K562 (cell line): ENCODE data around the gene DAPK1.

Experiments
- CTCF ChIP-seq, 3 experiments: IDR thresholded peaks in 2 of 3; conservative IDR thresholded peaks in 1 of 3; 2 replicates each; pipeline ENCODE4 v1.5.1; 2011 to 2012; ENCODE audit warnings: low read length in 3 of 3, mild to moderate bottlenecking in 3 of 3, control low read depth in 2 of 3, improper control_type of control experiment in 1 of 3, inconsistent platforms in 1 of 3, low read depth in 1 of 3, mixed read lengths in 1 of 3, moderate library complexity in 1 of 3; ENCODE audit not compliant: insufficient read depth in 2 of 3
- FOXK1 ChIP-seq: sonication (generic); formaldehyde crosslinking; IDR thresholded peaks from 2 replicates; pipeline ENCODE4 v1.8.0; 2022; ENCODE audit warnings: missing genetic modification reagents, mild to moderate bottlenecking, borderline replicate concordance
- MXI1 ChIP-seq: IDR thresholded peaks from 2 replicates; pipeline ENCODE4 v1.6.1; 2011; ENCODE audit warnings: low read depth, mild to moderate bottlenecking, improper control_type of control experiment, low read length
- MYBL2 ChIP-seq, 2 experiments: fragments of 450-650 bp in 1 of 2; sonication (generic) in 1 of 2; formaldehyde crosslinking in 1 of 2; IDR thresholded peaks; 2 replicates each; pipeline versions ENCODE4 v1.6.1 to v1.8.1; 2017 to 2022; ENCODE audit warnings: borderline replicate concordance in 1 of 2, inconsistent platforms in 1 of 2, low read depth in 1 of 2, mild to moderate bottlenecking in 1 of 2, missing genetic modification reagents in 1 of 2, moderate library complexity in 1 of 2
- NCOA1 ChIP-seq: fragments of 450-650 bp; IDR thresholded peaks from 2 replicates; pipeline ENCODE4 v1.6.1; 2016; ENCODE audit warnings: low read depth
- POLR2AphosphoS2 ChIP-seq: IDR thresholded peaks from 2 replicates; pipeline ENCODE4 v1.6.1; 2012; ENCODE audit warnings: low read length, improper control_type of control experiment
- POLR2G ChIP-seq: fragments of 200-400 bp; formaldehyde crosslinking; IDR thresholded peaks from 2 replicates; pipeline ENCODE4 v1.6.1; 2017; ENCODE audit warnings: low read depth, mild to moderate bottlenecking, antibody characterized with exemption, low read length, moderate library complexity
- RBM25 ChIP-seq: fragments of 200-400 bp; formaldehyde crosslinking; IDR thresholded peaks from 2 replicates; pipeline ENCODE4 v1.6.1; 2018; ENCODE audit warnings: low read length, low read depth, moderate library complexity; ENCODE audit not compliant: severe bottlenecking
- ZKSCAN1 ChIP-seq: fragments of 150-350 bp; IDR thresholded peaks from 2 replicates; pipeline ENCODE4 v1.6.1; 2016; ENCODE audit warnings: low read depth, low read length
- ZNF407 ChIP-seq: fragments of 450-650 bp; IDR thresholded peaks from 2 replicates; pipeline ENCODE4 v1.6.1; 2016; ENCODE audit warnings: low read depth
- ZNF707 ChIP-seq: fragments of 250-450 bp; sonication (Bioruptor Pico); conservative IDR thresholded peaks from 2 replicates; pipeline ENCODE4 v1.8.0; 2022; ENCODE audit warnings: inconsistent platforms, mild to moderate bottlenecking, moderate library complexity

GRCh38 chr9:87605676-87606075, 108.0 kb downstream of the DAPK1 start:
- TF ChIP-seq POLR2AphosphoS2 (no peak), POLR2G (no peak), CTCF (IDR thresholded peaks at IDR 0.05 in 2 of 3, conservative IDR thresholded peaks at IDR 0.05 in 1 of 3; ENCODE audit: insufficient read depth in 2 of 3, low read depth in 1 of 3, low read length in 3 of 3) (no peak), ZKSCAN1 (no peak), ZNF707 (CRISPR knock-in tag) (no peak), FOXK1 (CRISPR knock-in tag) (no peak), RBM25 (no peak), MYBL2 (IDR thresholded peaks at IDR 0.05; ENCODE audit: low read depth) (no peak), MYBL2 (CRISPR knock-in tag; IDR thresholded peaks at IDR 0.05; ENCODE audit: borderline replicate concordance) (no peak), MXI1 (no peak), NCOA1 (no peak), ZNF407 (no peak)
